Erythroblast (primary cell): ENCODE data around the gene NFE2L3.

ENCODE experiments used
- GATA1 ChIP-seq: IDR thresholded peaks from 2 replicates; pipeline ENCODE4 v1.6.1; 2011; ENCODE audit warnings: low read depth, mild to moderate bottlenecking, control low read depth, low read length, moderate library complexity
- POLR2A ChIP-seq: IDR thresholded peaks from 2 replicates; pipeline ENCODE4 v1.6.1; 2011; ENCODE audit warnings: mild to moderate bottlenecking, low read length

- TF ChIP-seq POLR2A (no peak), GATA1 (no peak)
Observed at GRCh38 chr7:26171601-26172000, 19.6 kb downstream of the NFE2L3 start.
